NCI-H187 treated with DMSO at 0.1 percent for 48 hours (cell line): ENCODE results near the gene SGCA.

Source experiments
- DNase-seq: peaks from one replicate; lab custom pipeline; 2025; lab: John Stamatoyannopoulos, UW

SGCA gene

DNA sequence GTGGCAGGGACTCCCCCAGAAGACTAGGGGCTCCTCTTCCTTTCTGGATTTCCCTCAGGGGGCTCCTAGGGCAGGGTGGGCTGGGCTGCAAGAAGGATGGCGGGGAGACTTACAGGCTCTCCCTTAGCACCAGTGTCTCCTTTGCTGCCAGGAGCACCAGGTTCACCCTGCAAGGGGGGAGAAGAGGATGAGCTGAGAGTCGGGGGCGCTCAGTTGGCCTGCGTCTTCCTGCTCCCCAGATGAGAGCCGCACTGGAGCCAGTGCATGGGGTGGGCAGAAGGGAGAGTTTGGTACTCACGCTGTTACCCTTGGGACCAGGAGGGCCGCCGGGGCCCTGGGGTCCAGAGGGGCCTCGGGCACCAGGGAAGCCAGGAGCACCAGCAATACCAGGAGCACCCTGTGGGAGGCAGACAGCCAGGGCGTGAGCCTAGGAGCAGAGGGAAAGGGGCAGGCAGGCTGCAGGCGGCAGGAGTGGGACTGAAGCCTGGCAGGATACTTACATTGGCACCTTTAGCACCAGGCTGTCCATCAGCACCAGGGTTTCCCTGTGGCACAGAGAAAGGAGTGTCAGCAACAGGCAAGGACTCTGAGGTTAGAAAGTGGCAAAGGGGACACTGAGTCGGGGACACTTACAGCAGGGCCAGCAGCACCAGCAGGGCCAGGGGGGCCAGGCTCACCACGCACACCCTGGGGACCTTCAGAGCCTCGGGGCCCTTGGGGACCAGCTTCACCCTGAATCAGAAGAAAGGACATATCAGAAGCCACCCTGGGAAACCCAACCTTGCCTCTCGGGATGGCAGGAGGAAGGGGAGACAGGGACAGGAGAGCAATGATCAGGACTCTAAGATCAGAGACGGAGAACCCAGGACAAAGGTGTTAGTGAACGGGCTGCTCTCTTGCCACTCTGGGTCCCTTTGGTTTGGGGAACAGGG is 29.4 kb downstream of the SGCA start:
- DNase-seq = no peak

DNA sequence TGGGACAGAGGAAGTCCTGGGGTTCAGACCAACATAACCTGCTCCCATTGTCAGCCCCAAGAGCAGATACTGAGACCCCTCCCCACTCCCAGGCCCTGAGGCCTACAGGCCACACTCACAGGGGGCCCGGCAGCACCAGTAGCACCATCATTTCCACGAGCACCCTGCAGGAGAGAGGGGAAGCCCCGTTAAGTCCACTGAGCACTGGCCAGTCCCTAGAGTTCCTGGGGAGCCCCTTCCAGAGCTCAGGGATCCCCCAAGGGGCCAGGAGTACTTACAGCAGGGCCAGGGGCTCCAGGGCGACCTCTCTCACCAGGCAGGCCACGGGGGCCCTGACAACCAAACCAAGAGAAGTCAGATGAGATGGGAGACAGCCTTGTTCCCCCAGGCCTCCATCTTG is 30.2 kb downstream of the SGCA start:
- no peak for DNase-seq

DNA sequence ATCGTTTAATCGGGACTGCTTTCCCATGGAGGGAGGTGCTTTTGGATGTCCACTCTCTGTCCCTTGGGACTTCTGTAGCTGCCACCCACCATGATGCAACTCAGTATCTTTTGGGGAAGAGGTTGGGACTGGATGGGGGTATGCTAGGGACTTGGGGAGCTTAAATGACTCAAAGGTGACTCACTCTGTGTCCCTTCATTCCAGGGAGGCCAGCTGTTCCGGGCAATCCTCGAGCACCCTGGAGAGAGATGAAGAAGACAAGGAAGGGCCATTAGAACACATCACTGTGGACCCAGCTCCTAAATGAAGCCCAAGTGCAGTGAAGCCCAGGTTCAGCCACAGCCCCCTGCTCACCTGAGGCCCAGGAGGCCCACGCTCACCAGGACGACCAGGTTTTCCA is 31.0 kb downstream of the SGCA start:
- DNase-seq = no peak

DNA sequence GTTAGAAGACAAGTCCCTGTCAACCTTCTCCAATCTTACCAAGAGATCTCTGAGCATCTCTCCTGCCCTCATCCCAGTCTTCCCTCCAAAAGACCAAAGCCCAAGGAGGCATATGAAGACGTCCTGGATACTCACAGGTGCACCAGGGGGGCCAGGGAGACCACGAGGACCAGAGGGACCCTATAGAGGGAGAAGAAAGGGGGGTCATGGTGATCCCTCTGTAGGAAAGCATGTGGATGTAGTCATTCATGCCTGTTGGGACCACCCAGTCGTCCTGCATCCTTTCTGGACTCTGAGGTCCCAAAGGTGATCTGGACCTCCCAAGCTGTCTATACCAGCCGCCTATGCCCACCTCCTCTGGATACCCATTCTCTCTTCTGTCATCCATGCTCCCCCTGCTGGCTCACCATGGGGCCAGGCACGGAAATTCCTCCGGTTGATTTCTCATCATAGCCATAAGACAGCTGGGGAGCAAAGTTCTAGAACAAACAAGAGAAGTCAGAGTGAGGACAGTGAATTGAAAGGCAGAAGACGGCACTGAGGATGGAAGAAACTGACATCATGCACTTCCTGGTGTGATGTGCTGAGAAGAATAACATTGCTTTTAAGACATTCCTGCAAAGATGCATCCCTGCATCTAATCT is 32.3 kb downstream of the SGCA start:
- no peak for DNase-seq

DNA sequence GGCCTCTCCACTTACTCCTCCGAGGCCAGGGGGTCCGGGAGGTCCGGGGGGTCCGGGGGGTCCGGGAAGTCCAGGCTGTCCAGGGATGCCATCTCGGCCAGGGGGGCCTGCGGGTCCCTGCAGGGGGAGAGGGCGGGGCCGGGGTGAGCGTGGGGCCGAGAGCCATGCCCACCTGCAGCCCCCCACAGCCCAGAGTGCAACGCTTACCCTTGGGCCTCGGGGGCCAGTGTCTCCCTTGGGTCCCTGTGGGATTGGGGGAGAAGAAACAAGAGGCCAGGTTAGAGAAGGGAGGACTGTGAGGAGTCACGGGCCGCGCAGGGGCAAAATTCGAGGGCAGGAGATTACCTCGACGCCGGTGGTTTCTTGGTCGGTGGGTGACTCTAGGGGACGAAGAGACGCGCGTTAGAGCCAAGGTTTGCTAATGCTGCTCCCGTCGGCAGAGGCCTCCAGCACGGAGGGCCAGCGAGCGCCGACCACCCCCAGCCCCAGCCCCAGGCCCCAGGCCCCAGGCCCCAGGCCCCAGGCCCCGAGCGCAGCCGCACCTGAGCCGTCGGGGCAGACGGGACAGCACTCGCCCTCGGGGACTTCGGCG is 33.5 kb downstream of the SGCA start:
- DNase-seq = no peak

DNA sequence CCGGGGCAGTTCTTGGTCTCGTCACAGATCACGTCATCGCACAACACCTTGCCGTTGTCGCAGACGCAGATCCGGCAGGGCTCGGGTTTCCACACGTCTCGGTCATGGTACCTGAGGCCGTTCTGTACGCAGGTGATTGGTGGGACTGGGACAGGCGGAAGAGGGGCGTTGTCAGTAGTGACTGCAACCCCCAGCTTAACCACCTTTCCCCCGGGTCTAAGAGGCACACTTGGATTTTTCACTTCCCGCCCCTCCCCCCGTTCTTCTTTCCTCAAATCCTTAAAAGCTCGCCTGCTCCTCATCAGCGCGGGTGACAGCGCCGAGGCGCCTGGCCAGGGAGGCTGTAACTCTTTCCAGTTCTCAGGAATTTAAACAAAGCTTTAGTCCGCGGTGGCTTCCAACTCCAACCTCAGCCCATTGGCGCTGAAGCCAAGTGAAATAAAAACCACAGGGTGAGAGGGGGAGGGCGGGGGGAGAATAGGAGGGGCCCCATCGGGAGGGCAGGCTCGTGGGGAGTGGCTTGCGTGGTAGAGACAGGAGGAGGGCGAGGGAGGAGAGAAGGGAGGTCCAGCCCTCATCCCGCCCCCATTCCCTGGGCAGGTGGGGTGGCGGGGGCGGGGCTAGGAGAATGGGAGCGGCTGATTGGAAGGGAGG is 34.1 kb downstream of the SGCA start:
- DNase-seq = no peak

DNA sequence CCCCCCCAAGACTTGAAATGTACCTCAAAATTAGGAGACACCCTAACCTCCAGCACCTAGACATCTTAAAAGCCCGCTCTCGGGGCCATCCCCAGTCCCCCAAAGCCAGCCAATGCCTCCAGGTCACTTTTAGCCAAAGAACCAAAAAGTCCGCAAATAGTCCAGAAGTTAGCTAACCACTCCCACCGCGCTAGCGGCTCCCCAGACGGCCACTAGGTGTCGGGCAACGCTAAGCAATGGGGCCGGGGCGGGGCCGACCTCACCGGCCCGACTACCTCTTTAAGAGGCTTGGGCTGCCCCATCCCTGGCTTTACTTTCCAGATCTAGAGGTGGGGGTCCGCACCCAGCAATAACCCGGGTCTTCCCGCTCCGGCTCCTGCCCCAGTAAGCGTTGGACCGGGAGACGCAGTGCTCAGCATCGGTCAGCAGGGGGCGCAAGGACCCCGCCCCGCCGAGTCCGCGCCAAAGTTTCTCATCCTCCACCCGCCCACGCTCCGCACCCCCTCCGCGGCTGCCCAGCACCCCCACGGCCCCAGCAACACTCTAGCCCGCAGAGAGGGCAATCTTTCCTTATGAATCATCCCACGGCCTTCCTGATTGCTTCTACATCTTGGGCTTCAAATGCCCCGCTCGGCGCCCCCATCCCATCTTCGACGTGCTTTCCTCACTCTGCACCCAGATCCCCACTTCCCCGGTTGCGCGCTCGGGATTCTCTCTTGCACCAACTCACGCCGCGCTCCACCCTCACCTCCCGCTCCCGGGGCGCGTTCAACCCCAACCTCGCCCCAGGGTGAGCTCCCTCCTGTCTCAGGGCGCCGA is 34.9 kb downstream of the SGCA start:
- DNase-seq = no peak

DNA sequence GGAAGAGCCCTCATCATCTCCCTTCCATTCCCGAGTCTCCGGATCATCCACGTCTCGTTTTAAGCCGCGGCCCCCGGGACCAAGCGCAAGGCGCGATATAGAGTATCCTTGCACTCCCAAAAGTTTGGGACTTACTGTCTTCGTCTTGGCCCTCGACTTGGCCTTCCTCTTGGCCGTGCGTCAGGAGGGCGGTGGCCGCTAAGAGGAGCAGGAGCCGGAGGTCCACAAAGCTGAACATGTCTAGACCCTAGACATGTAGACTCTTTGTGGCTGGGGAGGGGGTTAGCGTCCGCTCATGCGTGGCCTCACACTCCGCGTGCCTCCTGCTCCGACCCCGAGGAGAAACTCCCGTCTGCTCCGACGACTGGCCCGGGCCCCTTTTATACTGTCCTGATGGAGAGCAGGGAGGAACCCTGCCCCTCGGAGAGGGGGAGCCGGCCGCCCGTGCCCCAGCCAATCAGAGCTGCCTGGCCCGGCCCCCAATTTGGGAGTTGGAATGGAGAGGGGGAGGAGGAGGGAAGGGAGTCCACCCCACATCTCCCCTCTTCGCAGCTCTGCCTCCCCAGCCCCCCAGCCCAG is 35.6 kb downstream of the SGCA start, which contains the start of gene COL1A1:
Gene COL1A1 (minus strand): TSS at position 356 of the 579 bp plus-strand sequence. CDS start 118 bp downstream, at position 238.
- DNase-seq = no peak

DNA sequence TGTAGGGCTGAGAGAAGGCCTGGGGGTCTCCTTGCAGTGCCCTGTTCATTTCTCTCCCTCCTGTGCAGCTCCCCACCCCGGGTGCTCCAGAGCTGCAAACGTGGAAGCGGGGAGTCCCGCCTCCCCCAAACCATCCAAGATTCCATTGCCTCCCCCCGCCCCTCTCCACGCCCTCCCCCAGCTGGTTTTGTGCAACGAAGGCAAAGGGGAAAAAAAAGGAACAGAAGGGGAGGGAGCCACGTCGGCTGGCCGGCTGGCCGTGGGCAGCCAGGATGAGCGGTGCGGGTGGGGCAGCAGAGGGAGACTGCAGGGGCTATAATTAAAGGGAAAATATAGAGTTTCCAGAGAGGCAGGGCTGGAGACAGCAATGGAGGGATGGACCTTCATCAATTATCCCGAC is 37.3 kb downstream of the SGCA start:
- DNase-seq = no peak

DNA sequence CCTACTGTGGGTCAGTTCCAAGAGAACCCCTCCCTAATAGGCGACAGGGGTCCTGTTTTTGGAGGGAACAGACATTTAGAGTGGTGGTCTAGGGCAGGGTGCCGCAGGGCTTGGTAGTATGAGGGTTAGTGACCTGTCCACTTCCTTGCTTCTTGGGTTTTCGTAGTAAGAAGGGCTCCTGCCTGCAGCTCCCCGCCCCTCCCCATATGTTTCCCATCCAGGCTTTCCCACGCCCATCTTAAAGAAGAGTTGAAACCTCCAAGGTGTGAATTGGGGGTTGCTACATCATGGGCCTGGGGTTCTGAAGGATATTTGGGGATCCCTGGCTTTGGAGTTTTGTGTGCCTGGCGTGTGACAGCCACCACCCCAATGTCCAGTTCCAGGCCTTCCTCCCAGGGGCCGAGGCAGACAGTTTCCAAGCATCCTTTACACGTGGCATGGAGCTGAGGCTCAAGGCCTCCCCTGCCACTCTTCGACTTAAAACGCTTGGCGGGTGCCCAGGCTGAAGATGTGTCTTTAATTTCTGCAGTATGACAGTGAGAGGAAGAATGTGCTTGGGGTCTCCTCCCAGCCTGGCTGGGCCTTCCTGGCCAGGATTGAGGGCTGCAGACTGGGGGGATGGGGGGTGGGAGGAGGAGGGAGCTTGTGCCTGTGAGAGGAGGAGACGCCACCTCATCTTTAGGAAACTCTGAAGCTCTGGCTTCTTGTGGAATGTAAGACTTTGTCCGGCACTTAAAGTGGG is 38.0 kb downstream of the SGCA start:
- DNase-seq = no peak

DNA sequence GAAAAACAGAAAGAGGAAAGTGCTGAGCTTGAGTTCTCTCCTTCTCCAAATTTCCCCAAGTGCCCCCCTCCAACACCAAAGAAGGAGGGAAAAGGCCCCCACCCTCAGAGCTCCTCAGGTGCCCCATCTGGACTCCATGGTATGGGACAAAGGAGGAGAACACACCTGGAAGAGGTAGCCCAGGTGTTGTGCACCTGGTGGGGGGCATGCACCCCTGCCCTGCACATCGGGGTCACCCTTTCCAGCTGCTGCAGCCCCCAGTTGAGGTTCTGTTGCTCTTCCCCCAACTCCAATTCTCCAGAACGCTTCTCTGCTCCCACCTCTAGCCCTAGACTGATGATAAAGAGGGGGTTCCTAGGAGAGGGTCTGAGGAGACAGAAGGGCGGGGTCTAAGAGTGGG is 38.6 kb downstream of the SGCA start:
- DNase-seq = no peak

DNA sequence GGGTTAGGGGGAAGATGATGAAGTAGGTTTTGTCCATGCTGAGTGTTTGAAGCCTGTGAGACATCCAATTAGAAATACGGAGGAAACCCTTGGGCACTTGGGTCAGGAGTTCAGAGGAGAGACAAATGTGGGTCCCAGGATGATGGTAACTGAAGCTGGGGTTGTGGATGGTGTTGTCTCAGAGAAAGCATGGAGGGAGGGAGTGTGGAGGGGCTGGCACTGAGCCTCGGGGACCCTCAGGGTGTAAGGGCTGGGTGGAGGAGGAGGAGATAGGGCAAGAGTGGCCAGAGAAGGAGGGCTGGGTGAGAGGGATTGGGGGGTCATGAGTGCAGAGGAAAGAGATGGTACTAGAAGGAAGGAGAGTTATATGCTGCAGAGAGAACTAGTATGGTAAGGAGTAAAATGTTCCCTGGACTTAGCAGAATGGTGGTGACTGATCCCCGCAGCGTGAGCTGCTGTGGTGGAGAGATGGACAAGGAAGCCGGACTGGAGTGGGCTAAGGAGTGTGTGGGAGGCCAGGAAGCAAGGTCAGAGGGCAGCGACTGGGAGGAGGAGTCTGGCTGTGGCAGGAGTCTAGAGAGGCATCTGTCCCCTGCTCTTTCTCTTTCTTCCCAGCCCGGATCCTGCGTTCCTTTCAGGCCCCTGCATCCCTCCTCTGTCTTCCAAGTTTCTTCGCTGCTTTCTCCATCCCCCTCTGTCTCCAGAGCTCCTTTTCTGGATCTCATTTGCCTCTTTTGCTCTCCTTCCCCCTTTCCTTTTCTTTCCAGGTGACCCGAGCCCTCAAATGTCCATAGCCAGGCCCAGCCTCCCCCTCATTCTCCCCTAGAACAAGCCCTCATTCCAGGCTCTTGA is 39.5 kb downstream of the SGCA start:
- DNase-seq = no peak

DNA sequence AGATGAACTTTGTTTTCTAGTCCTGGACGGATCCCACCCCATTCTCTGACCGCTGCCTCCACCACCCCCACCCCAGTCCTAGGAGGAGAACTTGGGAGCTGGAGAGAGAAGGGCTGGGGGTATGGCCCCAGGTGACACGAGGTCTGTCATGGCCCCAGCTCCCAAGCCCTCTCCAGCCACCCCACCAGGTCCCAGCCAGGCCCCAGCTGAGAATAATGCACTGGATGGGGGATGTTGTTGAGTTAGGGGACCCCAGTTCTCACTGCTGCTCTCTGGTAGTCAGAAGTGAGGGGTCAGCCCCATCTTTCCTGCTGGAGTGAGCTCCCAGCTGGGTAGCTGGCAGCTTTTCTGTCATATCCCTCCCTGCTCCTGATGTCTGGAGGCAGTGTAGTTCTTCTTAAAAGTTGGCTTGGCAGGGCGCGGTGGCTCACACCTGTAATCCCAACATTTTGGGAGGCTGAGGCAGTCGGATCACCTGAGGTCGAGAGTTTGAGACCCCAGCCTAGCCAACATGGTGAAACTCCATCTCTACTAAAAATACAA is 40.2 kb downstream of the SGCA start:
- DNase-seq = no peak

DNA sequence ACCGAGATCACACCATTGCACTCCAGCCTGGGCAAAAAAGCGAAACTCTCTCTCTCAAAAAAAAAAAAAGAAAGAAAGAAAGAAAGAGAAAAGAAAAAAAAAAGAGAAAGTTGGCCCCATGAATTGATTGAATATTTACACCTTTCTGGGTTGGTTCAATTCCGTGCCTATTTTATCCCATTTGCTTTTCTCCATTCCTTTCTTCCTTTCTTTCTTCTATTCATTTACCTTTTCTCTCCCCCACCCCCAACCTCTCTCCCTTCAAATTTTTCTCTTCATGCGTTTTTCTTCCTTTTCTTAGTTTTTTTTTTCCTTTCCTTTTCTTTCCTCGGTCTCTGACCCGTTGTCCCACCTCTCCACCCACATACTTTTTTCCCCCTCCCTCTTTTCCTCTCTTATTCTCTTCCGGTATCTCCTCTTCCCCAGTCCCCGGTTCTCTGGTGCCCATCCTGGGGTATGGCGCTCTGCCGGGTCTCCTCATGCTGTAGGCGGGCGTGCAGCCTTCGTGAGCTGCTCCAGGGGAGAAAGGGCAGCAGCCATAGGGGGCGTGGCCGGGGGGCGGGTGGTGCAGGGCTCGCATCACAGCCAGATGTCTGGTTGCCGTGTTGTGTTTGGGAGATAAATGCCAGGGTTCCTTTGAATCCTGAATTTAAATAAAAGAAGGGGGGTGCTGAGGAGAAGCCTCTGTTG is 40.9 kb downstream of the SGCA start:
- DNase-seq = no peak

DNA sequence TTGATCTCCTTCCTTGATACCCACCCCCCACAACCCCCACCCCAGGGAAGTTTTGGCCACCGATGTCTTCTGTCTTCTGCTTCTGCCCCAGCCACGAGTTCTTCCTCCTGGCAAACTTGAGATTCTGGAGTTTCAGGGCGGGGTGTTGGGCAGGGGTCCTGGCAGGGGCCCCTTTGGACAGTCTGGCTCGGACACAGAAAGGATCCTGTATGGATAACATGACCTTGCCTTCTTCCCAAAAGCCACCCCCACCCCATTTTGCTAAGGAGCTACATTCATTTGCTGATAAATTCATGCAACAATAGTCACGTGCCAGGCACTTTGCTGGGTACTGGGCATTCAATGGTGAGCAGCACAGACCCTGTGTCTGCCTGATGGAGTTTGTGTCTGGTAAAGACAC is 41.5 kb downstream of the SGCA start:
- DNase-seq = no peak

DNA sequence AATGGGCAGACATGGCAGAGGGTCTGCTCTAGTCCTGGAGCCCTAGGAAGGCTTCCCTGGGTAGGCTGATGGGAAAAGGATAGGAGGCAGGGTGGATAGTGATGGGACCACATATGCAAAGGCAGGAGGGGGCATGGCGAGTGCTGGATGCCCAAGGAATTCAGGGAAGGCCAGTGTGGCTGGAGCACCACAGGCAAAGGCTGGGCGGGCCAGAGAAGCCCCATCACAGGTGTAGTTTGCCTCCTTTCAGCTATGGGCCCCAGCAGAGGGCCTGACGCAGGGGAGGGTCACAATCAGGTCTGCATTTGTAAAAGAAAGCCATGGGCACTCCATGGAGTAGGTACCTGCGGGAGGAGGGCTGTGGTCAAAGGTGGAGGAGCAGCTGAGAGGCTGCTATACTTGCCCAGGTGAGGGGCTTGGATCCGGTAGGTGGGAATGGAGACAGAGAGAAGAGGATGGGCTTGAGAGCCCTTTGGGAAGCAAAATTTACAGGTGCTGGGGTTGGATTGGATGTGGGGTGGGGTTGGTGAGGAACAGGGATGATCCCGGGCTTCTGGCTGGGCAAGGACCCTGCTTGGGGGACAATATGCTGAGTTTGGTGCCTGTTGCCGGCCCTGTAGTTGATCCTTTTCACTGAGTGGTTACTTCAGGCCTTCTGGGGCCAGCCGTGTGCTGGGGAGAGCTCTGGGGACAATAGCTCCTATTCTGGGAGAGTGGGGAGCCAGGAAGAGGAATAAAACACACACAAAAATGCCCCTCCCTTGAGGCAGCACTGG is 42.2 kb downstream of the SGCA start:
- no peak for DNase-seq

DNA sequence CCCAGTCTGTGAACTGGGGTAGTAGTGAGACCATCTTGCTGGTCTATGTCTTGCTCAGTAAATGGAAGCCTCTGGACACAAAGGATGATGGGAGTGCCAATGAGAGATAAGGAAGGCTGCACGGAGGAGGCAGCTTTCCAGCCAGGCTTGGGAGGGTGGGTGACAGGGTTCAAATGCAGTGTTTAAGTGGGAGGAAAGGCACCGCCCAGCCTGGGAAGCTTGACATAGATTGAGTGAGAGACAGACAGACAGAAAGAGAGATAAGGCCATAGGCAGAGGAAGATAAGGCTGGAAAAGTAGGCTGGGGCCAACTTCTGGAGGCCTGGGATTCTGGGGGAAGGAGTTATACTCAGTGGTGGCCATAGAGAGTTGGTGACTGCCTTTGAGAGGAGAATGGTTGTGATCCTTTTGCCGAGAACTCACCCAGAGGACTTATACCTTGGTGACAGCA is 42.8 kb downstream of the SGCA start:
- no peak for DNase-seq

DNA sequence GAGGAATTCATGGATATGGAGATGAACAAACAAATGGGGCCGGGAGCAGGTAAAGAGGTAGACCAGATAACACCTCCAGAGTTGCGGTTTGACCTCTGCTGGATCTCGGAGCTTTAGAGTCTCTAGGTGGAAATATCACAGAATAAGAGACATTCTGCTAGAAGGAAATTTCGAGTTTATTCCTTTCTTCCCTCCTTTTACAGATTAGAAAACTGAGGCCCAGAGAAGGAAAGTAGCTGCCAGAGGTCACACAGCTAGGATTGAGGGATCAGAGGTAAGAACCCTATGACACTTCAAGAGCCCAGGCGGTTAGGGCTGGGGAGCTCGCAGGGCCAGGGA is 43.3 kb downstream of the SGCA start:
- DNase-seq = no peak
